ENCODE data around the gene TFEB. TPM values are rescaled to one million over a fixed set of nuclear protein-coding genes. Genes with fewer than 3 reads are reported as not detected.

The TFEB gene
- total RNA-seq, 1 donor from 2014 or later, result 3.8 TPM

DNA sequence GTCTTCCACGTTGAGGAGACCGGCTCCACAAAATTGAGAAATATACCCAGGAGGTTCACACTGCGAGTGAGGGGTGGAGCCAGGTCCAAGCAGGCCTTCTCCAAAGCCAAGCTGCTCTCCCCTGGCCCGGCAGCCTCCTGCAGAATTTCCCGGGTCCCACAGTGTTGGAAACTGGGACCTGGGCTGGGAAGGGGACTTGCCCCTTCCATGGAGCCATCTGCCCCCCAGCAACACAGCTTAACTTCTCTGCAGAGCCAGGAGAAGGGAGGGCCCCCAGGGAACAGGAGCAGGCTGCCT is 61.8 kb downstream of the TFEB start:
- H3K9me3 Mint-ChIP-seq, result peaks cover 6% of the 10 kb centered on the region
- H3K27ac Mint-ChIP-seq, result no peak overlapping the region
- DNase-seq (ENCODE audit: low spot score in 2 of 2, unreplicated experiment in 2 of 2), result no peak

GRCh38 chr6:41672816-41673703 is 62.3 kb downstream of the TFEB start:
- no peak for DNase-seq (ENCODE audit: low spot score in 2 of 2, unreplicated experiment in 2 of 2)
- peaks cover 6% of the 10 kb centered on the region for H3K9me3 Mint-ChIP-seq
- peaks cover 11% of the 10 kb centered on the region for H3K4me1 Mint-ChIP-seq
- H3K36me3 Mint-ChIP-seq, result no peaks in the 10 kb centered on the region
- TF ChIP-seq CTCF (IDR thresholded peaks at IDR 0.05; ENCODE audit: unreplicated experiment), result no peak
- H3K27ac Mint-ChIP-seq, result no peak overlapping the region
- no peak overlapping the region for H3K4me3 Mint-ChIP-seq
- H3K27me3 Mint-ChIP-seq (ENCODE audit: low read depth), result peaks cover 11% of the 10 kb centered on the region

More for the DNA sequence above, 61.8 kb downstream of the TFEB start:
- Mint-ChIP-seq H3K4me3 (no peak overlapping the region), H3K36me3 (no peaks in the 10 kb centered on the region), H3K27me3 (ENCODE audit: low read depth) (peaks cover 11% of the 10 kb centered on the region), H3K4me1 (peaks cover 12% of the 10 kb centered on the region)
- TF ChIP-seq CTCF (IDR thresholded peaks at IDR 0.05; ENCODE audit: unreplicated experiment), result no peak

- H3K27me3 Mint-ChIP-seq (ENCODE audit: low read depth), result peaks cover 12% of the 10 kb centered on the region
- no peak overlapping the region for H3K4me3 Mint-ChIP-seq
- H3K4me1 Mint-ChIP-seq, result peaks cover 1% of the 10 kb centered on the region
- no peak for DNase-seq (ENCODE audit: low spot score in 2 of 2, unreplicated experiment in 2 of 2)
- TF ChIP-seq CTCF (IDR thresholded peaks at IDR 0.05; ENCODE audit: unreplicated experiment), result no peak
- H3K9me3 Mint-ChIP-seq, result peaks cover 6% of the 10 kb centered on the region
- H3K27ac Mint-ChIP-seq, result no peak overlapping the region
- H3K36me3 Mint-ChIP-seq, result no peaks in the 10 kb centered on the region
Observed at GRCh38 chr6:41672016-41672415, 63.4 kb downstream of the TFEB start.

DNA sequence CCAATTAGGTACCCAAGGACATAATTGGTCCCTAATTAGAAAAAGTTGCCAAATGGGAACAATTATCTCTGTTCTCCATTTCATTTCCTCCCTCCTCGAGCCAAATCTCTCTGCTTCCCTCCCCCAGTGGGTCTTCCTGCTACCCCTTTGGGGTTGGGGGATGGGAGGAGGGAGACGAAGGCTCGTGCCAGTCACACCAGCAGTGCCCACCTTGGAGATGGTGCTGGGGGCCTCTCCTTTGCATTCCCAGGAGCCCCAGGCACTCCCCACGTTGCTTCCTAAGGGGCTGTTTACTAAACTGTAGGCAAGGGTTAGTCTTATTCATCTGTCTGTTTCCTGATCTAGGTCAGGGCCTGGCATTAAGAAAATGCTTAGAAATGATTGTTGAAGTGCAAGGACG is 64.0 kb downstream of the TFEB start:
- no peak for TF ChIP-seq CTCF (IDR thresholded peaks at IDR 0.05; ENCODE audit: unreplicated experiment)
- Mint-ChIP-seq H3K4me1 (no peaks in the 10 kb centered on the region), H3K27me3 (ENCODE audit: low read depth) (peaks cover 12% of the 10 kb centered on the region), H3K4me3 (no peak overlapping the region), H3K27ac (no peak overlapping the region), H3K9me3 (peaks cover 6% of the 10 kb centered on the region), H3K36me3 (no peaks in the 10 kb centered on the region)
- DNase-seq (ENCODE audit: low spot score in 2 of 2, unreplicated experiment in 2 of 2), result no peak

DNA sequence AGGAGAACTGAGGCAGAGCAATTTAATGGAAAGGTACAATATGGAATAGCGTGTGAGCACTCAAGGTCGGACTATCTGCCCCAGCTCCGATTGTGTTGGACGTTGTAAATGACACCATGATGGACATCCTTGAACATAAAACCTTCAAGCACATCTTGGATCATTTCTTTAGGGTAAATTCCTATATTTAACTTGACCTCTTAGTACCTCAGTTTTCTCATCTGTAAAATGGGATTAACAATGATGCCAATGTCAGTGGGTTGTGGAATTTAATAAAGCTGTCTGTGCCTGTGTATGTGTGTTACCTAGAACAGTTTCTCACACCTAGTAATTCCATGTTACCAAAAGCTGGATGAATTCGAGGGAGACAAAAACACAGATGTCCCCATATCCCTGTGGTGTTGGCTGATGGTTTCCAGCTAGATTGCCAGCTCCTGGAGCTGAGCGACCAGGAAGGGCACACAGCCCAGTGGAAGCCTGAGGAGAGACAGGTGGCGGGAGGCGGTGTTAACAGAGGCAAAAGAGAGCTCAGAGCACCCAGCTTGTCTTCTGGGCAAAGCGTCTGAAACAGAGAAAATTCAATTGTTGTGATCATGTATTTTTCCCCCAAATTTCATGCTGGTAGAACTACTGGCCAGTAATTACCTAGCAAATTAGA is 64.6 kb downstream of the TFEB start:
- Mint-ChIP-seq H3K27me3 (ENCODE audit: low read depth) (peaks cover 12% of the 10 kb centered on the region), H3K4me1 (no peaks in the 10 kb centered on the region)
- no peak for TF ChIP-seq CTCF (IDR thresholded peaks at IDR 0.05; ENCODE audit: unreplicated experiment)

More for the DNA sequence above, 64.6 kb downstream of the TFEB start:
- DNase-seq (ENCODE audit: low spot score in 2 of 2, unreplicated experiment in 2 of 2), result no peak
- no peaks in the 10 kb centered on the region for H3K36me3 Mint-ChIP-seq
- peaks cover 6% of the 10 kb centered on the region for H3K9me3 Mint-ChIP-seq
- no peak overlapping the region for H3K4me3 Mint-ChIP-seq
- no peak overlapping the region for H3K27ac Mint-ChIP-seq

Data from mesothelial cell of epicardium (in vitro differentiated cells).